AG04450 (cell line): ENCODE data around the gene FBXL7. TPM values are rescaled to one million over a fixed set of nuclear protein-coding genes. Genes with fewer than 3 reads are reported as not detected.
"Not testable (repeated sequence)": the region's sequence is repeated elsewhere in the genome, so short reads cannot be mapped to it uniquely, and the experiment has no call there.

ENCODE experiments used
- CTCF ChIA-PET: fragments of 300-600, 350-600 bp; formaldehyde crosslinking; extraction: SDS; loops from one replicate; lab custom pipeline; 2022; ENCODE audit warnings: antibody characterized with exemption, inconsistent platforms; lab: Charles Lee
- POLR2A ChIA-PET: fragments of 350-600 bp; formaldehyde crosslinking; extraction: SDS; loops from one replicate; lab custom pipeline; 2021; ENCODE audit warnings: antibody characterized with exemption, inconsistent platforms; lab: Yijun Ruan, JAX
- DNase-seq: peaks from one replicate; pipeline ENCODE4 v3.0.0-alpha.2; 2011; ENCODE audit warnings: low read depth, low spot score
- H3K27ac ChIP-seq: one replicate; pipeline ENCODE4 v1.5.1; 2012; ENCODE audit warnings: low read depth, low read length, control low read depth
- H3K27me3 ChIP-seq: one replicate; pipeline ENCODE4 v1.6.0; 2012; ENCODE audit warnings: low read length; ENCODE audit not compliant: control insufficient read depth, insufficient read depth
- H3K4me3 ChIP-seq: 2 replicates; pipeline ENCODE4 v1.5.1; 2011; ENCODE audit warnings: mild to moderate bottlenecking, low read depth, low read length, control low read depth
- H3K9me3 ChIP-seq: 2 replicates; pipeline ENCODE4 v1.5.1; 2012; ENCODE audit warnings: low read length; ENCODE audit not compliant: control insufficient read depth, insufficient read depth
- CTCF ChIP-seq: IDR thresholded peaks from 2 replicates; pipeline ENCODE4 v1.5.1; 2011; ENCODE audit warnings: low read depth, low read length, control low read depth, inconsistent platforms
- polyA plus RNA-seq: library from polyadenylated mRNA; depleted of rRNA; stranded (reverse); fragments of >200 nt; gene quantifications from 2 replicates; pipeline ENCODE4 v1.2.3, GENCODE V29; 2011

The FBXL7 gene
- polyA plus RNA-seq, 1 experiment = 10.4 TPM

GRCh38 chr5:15852217-15852616, 352.2 kb downstream of the FBXL7 start:
- no peak for DNase-seq
- ChIA-PET CTCF (no interaction called here), POLR2A (no interaction called here)
- H3K27ac ChIP-seq = no peak overlapping the region
- H3K27me3 ChIP-seq = no peaks in the 10 kb centered on the region
- no peak overlapping the region for H3K4me3 ChIP-seq
- no peak for TF ChIP-seq CTCF
- no peaks in the 10 kb centered on the region for H3K9me3 ChIP-seq

GRCh38 chr5:15852949-15853348, 353.0 kb downstream of the FBXL7 start:
- DNase-seq = no peak
- no peak for TF ChIP-seq CTCF

GRCh38 chr5:15858326-15858725, 358.3 kb downstream of the FBXL7 start:
- Histone ChIP-seq H3K27me3 (no peaks in the 10 kb centered on the region), H3K27ac (no peak overlapping the region), H3K4me3 (no peak overlapping the region), H3K9me3 (no peaks in the 10 kb centered on the region)
- ChIA-PET POLR2A (no interaction called here), CTCF (no interaction called here)
- DNase-seq = no peak
- TF ChIP-seq CTCF = no peak

More at GRCh38 chr5:15852949-15853348, 353.0 kb downstream of the FBXL7 start:
- no peaks in the 10 kb centered on the region for H3K27me3 ChIP-seq
- H3K27ac ChIP-seq = no peak overlapping the region
- POLR2A ChIA-PET = no interaction called here
- no peaks in the 10 kb centered on the region for H3K9me3 ChIP-seq
- H3K4me3 ChIP-seq = no peak overlapping the region
- CTCF ChIA-PET = no interaction called here

- ChIA-PET CTCF (no interaction called here), POLR2A (no interaction called here)
- no peak overlapping the region for H3K27ac ChIP-seq
- TF ChIP-seq CTCF = no peak
- no peaks in the 10 kb centered on the region for H3K9me3 ChIP-seq
- no peak overlapping the region for H3K4me3 ChIP-seq
- no peaks in the 10 kb centered on the region for H3K27me3 ChIP-seq
- DNase-seq = no peak
Observed at GRCh38 chr5:15864536-15865215, 364.7 kb downstream of the FBXL7 start.

GRCh38 chr5:15872259-15872658, 372.3 kb downstream of the FBXL7 start:
- DNase-seq = not testable (repeated sequence)

More at GRCh38 chr5:15872259-15872658, 372.3 kb downstream of the FBXL7 start:
- POLR2A ChIA-PET, H3K27me3 ChIP-seq, H3K4me3 ChIP-seq, H3K27ac ChIP-seq, CTCF ChIA-PET, H3K9me3 ChIP-seq: not testable (repeated sequence)
